CD4-positive, alpha-beta T cell treated with Interleukin-15 for 1 hour (primary cell): ENCODE measurements around the gene PIGA.
"Not testable (repeated sequence)": the region's sequence is repeated elsewhere in the genome, so short reads cannot be mapped to it uniquely, and the experiment has no call there.

Experiments used
- DNase-seq: peaks from one replicate; pipeline ENCODE4 v3.0.0-alpha.2; 2020

Gene PIGA

GRCh38 chrX:15315509-15315908 is 19.8 kb downstream of the PIGA start, which contains the start of gene ASB11:
Gene ASB11, minus strand, starts transcription at chrX:15315640. Its CDS starts 35 bp downstream, at chrX:15315605.
- no peak for DNase-seq

GRCh38 chrX:15314472-15314871 is 20.9 kb downstream of the PIGA start:
- DNase-seq = no peak

- DNase-seq = no peak
Observed at GRCh38 chrX:15311119-15311518, 24.2 kb downstream of the PIGA start.

GRCh38 chrX:15310117-15310516 is 25.2 kb downstream of the PIGA start:
- no peak for DNase-seq

DNA sequence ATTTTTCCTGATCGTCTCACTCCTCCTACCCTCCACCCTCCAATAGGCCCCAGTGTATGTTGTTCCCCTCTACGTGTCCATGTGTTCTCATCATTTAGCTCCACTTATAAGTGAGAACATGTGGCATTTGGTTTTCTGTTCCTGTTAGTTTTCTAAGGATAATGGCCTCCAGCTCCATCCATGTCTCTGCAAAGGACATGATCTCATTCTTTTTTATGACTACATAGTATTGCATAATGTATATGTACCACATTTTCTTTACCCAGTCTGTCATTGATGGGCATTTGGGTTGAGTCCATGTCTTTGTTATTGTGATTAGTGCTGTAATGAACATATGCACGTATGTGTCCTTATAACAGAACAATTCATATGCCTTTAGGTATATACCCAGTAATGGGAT is 29.4 kb downstream of the PIGA start:
- DNase-seq = not testable (repeated sequence)

GRCh38 chrX:15301924-15302323 is 33.4 kb downstream of the PIGA start:
- DNase-seq = peak; percentile 57

DNA sequence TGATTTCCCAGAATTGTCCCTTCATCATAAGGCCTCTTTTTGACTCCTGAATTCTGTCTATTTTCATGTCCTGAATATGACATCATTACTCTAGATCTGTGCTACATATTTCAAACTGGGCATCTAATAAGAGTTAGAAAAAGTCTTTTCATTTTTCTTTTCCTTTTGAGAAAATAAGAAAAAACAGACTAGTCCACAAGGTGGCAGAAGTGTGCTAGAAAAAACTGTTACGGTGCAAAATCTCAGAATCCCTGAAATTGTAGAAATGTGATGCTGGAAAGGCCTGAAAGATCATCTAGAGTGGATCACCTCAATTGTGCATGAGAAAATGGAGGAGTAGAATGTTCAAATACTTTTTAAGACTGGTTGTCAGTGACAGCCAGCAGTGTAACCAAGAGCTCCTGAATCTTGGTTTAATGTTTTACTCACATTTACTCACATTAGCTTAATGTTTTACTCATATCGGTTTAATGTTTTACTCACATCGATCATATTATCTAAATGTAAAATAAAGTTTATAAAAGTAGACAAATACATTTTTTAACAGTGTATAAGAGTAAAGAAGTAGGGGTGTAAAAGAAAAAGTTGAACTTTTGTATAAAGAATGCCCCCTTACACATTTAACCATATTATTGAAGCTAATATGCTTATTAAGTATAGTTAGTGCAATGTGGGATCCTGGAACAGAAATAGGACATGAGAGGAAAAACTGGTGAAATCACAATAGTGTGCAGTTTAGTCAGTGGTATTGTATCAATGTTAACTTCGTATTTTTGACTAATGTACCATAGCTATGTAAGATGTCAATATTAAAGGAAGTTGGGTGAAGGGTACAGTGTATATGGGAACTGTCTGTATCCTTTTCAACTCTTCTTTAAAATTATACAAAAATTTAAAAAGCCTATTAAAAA is 35.1 kb downstream of the PIGA start:
- DNase-seq = no peak

- DNase-seq = no peak
Observed at GRCh38 chrX:15298780-15299179, 36.5 kb downstream of the PIGA start.

DNA sequence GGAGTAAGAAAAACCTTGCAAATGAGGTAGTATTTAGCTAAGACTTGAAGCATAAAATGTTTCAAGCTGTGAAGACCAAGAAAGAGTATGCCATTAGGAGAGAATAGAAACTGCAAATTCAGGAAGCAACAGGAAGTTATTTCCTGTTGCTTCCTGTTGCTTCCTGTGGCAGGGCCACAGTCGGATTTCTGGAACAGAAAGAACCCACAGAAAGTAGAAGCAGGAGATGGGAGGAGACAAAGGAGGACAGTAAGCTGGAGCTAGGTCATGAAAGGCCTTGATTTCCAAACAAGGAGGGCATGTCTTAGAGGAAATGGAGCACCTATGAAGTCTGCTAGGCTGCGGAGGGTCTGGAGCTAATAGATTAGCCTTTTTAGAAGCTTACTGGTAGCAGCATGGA is 37.1 kb downstream of the PIGA start:
- DNase-seq = no peak

GRCh38 chrX:15293451-15293850 is 41.9 kb downstream of the PIGA start:
- DNase-seq = no peak

DNA sequence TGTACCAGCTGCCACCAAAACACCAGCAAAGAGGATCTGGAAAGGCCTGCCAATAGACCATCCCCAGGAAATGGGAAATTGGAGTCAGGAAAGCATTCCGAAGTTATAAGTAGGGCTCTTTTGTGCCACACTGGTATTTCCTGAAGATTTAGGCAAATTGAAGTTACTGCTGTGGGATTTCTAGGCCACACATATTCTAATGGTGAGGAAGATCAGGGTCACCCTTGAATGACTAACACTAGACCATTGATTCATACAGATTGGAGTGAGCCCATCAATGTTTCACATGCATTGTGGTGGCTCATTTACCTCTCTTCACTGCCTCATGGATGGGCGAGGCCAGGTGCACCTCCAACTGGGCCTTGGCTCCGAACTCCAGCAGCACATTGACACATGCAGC is 42.5 kb downstream of the PIGA start:
- DNase-seq = no peak

- no peak for DNase-seq
Observed at GRCh38 chrX:15277604-15278003, 57.7 kb downstream of the PIGA start.

DNA sequence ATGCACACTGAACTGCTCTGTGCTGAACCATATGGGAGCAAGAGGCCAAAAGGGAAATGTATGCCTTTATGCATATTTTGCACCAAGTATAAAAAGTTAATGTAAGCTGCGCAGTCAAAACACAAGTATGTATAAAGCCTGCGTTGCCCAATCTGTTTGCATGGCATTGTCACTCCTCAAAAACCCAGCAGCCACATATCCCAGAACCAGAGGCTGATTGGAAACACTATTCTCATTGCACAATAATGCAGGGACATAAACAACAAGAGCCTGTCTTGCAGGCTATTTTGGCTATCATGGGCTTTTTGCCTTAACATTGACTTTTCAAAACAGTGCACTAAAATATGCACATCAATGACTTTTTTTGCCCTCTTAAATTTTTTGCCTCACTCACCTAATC is 60.4 kb downstream of the PIGA start:
- DNase-seq = no peak

- DNase-seq = not testable (repeated sequence)
Observed at GRCh38 chrX:15273275-15273674, 62.0 kb downstream of the PIGA start.

DNA sequence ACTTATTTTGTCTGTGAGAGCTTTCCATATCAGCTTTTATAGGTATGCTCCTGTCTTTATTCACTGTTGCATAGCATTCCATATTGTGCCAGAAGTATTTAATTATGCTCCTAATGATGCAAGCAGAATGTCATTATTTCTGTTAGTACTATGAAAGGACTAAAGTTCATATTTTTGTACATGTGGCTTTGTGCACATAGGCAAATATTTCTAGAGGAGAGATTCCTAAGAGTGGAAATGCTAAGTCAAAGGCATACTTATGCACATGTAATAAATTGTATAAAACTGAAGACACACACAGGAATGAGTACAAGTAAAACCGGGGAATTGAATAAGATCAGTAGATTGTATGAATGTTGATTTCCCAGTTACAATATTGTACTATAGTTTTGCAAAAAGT is 63.6 kb downstream of the PIGA start:
- DNase-seq = no peak

- peak; percentile 30 for DNase-seq
Observed at GRCh38 chrX:15269618-15270521, 65.5 kb downstream of the PIGA start, which contains the start of gene ASB9. Gene ASB9, minus strand, starts transcription at chrX:15270083. Its CDS starts 209 bp downstream, at chrX:15269874.
